ENCODE results near the gene EIF5A.

DNA sequence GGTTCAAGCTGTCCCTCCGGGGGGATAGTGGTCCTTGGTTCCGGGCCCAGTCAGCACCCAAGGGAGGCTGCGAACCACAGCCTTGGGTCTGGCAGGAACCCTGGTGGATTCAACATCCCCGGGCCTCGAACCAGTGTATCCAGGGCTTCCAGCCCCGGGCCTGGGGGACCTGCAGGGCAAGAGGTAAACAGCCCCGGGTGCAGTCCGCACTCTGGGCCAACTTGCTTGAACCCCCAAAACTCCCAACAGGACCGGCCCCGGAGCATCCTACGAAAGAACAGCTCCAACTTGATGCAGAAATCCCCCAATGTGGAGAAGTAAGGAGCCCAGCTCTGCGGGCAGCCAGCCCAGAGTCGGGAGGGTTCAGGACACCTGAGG, 23.2 kb downstream of the EIF5A start:
- no peak for TF ChIP-seq GATA3 (IDR thresholded peaks at IDR 0.05; ENCODE audit: low read depth, low read length)
- no peak for TF ChIP-seq GATA2 (IDR thresholded peaks at IDR 0.05; ENCODE audit: low read depth, low read length)
